K562 (cell line): ENCODE results near the gene CDC45. TPM values are rescaled to one million over a fixed set of nuclear protein-coding genes. Genes with fewer than 3 reads are reported as not detected.
A peak's percentile ranks its signal among the peaks of the same experiment; 100 is the strongest.

Experiments
- BHLHE40 ChIP-seq: IDR thresholded peaks from 2 replicates; pipeline ENCODE4 v1.6.1; 2011; ENCODE audit warnings: low read length, improper control_type of control experiment
- CHD4 ChIP-seq: fragments of 200-600 bp; sonication (generic); IDR thresholded peaks from 3 replicates; pipeline ENCODE4 v1.6.1; 2012; ENCODE audit warnings: low read depth, mild to moderate bottlenecking, mixed read lengths, low read length, inconsistent platforms; ENCODE audit not compliant: insufficient read depth, insufficient replicate concordance, poor library complexity, severe bottlenecking
- ETV5 ChIP-seq: sonication (generic); formaldehyde crosslinking; IDR thresholded peaks from 2 replicates; pipeline ENCODE4 v1.4.0; 2020; ENCODE audit warnings: low read depth, mild to moderate bottlenecking, missing genetic modification reagents
- GTF2F1 ChIP-seq: IDR thresholded peaks from 2 replicates; pipeline ENCODE4 v1.6.1; 2011; ENCODE audit warnings: low read depth, low read length, improper control_type of control experiment
- HDAC1 ChIP-seq, 2 experiments: fragments of 450-650 bp; IDR thresholded peaks; 2 replicates each; pipeline ENCODE4 v1.6.1; 2016 to 2017; ENCODE audit warnings: inconsistent platforms in 1 of 2, mild to moderate bottlenecking in 1 of 2, moderate library complexity in 1 of 2
- HMG20A ChIP-seq: fragments of 450-650 bp; formaldehyde crosslinking; conservative IDR thresholded peaks from 2 replicates; pipeline ENCODE4 v1.4.0; 2020; ENCODE audit warnings: mild to moderate bottlenecking, mixed read lengths
- NR3C1 ChIP-seq: sonication (generic); formaldehyde crosslinking; IDR thresholded peaks from 2 replicates; pipeline ENCODE4 v1.8.1; 2022; ENCODE audit warnings: missing genetic modification reagents
- PHB2 ChIP-seq: fragments of 450-650 bp; IDR thresholded peaks from 2 replicates; pipeline ENCODE4 v1.6.1; 2017; ENCODE audit warnings: low read depth
- SIN3B ChIP-seq: fragments of 450-650 bp; IDR thresholded peaks from 2 replicates; pipeline ENCODE4 v1.6.1; 2017; ENCODE audit warnings: low read depth, mild to moderate bottlenecking, moderate library complexity
- ZNF282 ChIP-seq: sonication (generic); formaldehyde crosslinking; IDR thresholded peaks from 2 replicates; pipeline ENCODE4 v1.8.1; 2023; ENCODE audit warnings: missing genetic modification reagents
- ZNF384 ChIP-seq: IDR thresholded peaks from 2 replicates; pipeline ENCODE4 v1.6.1; 2012; ENCODE audit warnings: low read depth, low read length, improper control_type of control experiment
- ZNF436 ChIP-seq: fragments of 250-450, 450-650 bp; sonication (Bioruptor Pico); formaldehyde crosslinking; IDR thresholded peaks from 2 replicates; pipeline ENCODE4 v1.7.0; 2020; ENCODE audit warnings: mild to moderate bottlenecking
- polyA plus RNA-seq, 8 experiments: library from polyadenylated mRNA; depleted of rRNA in 4 of 8; stranded (reverse) in 5 of 8; unstranded in 3 of 8; fragments of >200 nt; fragmentation: Nextera tagmentation in 2 of 8; fragmentation: Illumina TruSeq in 1 of 8; extraction: Ambion mirVana in 2 of 8; extraction: Trizol in 1 of 8; gene quantifications; 2 replicates each; pipeline versions ENCODE4 v1.2.1 to v1.2.3, GENCODE V29; 2011 to 2014; ENCODE audit warnings: inconsistent platforms in 1 of 8, missing spikeins in 1 of 8
- total RNA-seq, 7 experiments: library from RNA; depleted of rRNA in 6 of 7; stranded (reverse); fragments of >200 nt in 6 of 7; fragmentation: Illumina TruSeq in 2 of 7; extraction: Trizol in 2 of 7; gene quantifications; 2 replicates each; pipeline versions ENCODE4 v1.2.1 to v1.2.3, GENCODE V29; 2011 to 2021; ENCODE audit warnings: low replicate concordance in 1 of 7
- TF ChIP-seq, protein P1 (sequence below): fragments of 250-450 bp; sonication (Bioruptor Pico); IDR thresholded peaks from 2 replicates; pipeline ENCODE4 v1.5.0; 2021
- TF ChIP-seq, protein P2 (sequence below): sonication (generic); formaldehyde crosslinking; IDR thresholded peaks from 2 replicates; pipeline ENCODE4 v1.8.0; 2023; ENCODE audit warnings: mild to moderate bottlenecking, missing genetic modification reagents
- TF ChIP-seq, protein P3 (sequence below): sonication (generic); formaldehyde crosslinking; IDR thresholded peaks from 2 replicates; pipeline ENCODE4 v1.8.0; 2022; ENCODE audit warnings: mild to moderate bottlenecking, missing genetic modification reagents
- TF ChIP-seq, protein P4 (sequence below), 2 experiments: fragments of 450-650 bp; formaldehyde crosslinking in 1 of 2; IDR thresholded peaks; 2 replicates each; pipeline versions ENCODE4 v1.4.0 to v1.6.1; 2014 to 2020; ENCODE audit warnings: mild to moderate bottlenecking in 2 of 2, borderline replicate concordance in 1 of 2, low read depth in 1 of 2

The CDC45 gene
- total and polyA plus RNA-seq, 9 of the 15 experiments (the other 6 are each of a cell fraction or from before 2014, with no cell fraction given) = 251 to 580 (median 410) TPM

DNA sequence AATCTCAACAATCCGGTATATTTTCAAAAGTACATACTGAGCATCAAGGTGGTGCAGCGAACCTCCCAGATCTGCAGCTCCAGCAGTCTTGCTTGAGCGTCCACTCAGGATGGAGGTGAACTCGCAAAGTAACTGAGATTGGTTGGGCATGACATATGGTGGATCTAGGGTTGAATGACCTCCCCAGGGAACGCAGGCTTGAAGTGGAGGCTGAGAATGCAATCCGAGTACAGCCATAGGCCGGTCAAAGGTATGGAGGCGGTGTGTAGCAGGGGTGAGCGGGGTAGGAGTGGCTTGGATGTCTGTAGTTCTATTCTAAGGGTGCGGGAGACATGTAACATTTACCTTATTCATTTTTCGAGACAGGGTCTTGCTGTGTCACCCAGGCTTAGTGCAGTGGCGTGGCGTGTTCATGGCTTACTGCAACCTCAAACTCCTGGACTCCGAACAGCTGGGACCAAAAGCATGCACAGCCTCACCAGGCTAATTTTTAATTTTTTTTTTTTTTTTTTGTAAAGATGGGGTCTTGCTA is 31.6 kb upstream of the CDC45 start (continued):
- TF ChIP-seq, protein P1, sequence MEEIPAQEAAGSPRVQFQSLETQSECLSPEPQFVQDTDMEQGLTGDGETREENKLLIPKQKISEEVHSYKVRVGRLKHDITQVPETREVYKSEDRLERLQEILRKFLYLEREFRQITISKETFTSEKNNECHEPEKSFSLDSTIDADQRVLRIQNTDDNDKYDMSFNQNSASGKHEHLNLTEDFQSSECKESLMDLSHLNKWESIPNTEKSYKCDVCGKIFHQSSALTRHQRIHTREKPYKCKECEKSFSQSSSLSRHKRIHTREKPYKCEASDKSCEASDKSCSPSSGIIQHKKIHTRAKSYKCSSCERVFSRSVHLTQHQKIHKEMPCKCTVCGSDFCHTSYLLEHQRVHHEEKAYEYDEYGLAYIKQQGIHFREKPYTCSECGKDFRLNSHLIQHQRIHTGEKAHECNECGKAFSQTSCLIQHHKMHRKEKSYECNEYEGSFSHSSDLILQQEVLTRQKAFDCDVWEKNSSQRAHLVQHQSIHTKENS (CRISPR knock-in tag) = no peak
- no peak for TF ChIP-seq ETV5 (CRISPR knock-in tag)
- TF ChIP-seq BHLHE40 = no peak
- TF ChIP-seq SIN3B = no peak
- TF ChIP-seq, protein P2, sequence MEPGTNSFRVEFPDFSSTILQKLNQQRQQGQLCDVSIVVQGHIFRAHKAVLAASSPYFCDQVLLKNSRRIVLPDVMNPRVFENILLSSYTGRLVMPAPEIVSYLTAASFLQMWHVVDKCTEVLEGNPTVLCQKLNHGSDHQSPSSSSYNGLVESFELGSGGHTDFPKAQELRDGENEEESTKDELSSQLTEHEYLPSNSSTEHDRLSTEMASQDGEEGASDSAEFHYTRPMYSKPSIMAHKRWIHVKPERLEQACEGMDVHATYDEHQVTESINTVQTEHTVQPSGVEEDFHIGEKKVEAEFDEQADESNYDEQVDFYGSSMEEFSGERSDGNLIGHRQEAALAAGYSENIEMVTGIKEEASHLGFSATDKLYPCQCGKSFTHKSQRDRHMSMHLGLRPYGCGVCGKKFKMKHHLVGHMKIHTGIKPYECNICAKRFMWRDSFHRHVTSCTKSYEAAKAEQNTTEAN (CRISPR knock-in tag) = no peak
- no peak for TF ChIP-seq ZNF384
- no peak for TF ChIP-seq NR3C1 (CRISPR knock-in tag)
- no peak for TF ChIP-seq PHB2
- peak; percentile 6; the same call in 1 of the 2 replicates for TF ChIP-seq ZNF436
- peak in 1 of 2 experiments; percentile 67; a peak in 1 of 4 replicates for TF ChIP-seq HDAC1 (IDR thresholded peaks at IDR 0.05)
- no peak for TF ChIP-seq ZNF282 (CRISPR knock-in tag)
- TF ChIP-seq, protein P3, sequence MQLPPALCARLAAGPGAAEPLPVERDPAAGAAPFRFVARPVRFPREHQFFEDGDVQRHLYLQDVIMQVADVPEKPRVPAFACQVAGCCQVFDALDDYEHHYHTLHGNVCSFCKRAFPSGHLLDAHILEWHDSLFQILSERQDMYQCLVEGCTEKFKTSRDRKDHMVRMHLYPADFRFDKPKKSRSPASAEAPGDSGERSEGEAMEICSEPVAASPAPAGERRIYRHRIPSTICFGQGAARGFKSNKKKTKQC = no peak
- TF ChIP-seq CHD4 = no peak
- 0 out of 2 replicates have a peak, but pooled peaks have one; percentile 42 for TF ChIP-seq HMG20A
- TF ChIP-seq, protein P4, sequence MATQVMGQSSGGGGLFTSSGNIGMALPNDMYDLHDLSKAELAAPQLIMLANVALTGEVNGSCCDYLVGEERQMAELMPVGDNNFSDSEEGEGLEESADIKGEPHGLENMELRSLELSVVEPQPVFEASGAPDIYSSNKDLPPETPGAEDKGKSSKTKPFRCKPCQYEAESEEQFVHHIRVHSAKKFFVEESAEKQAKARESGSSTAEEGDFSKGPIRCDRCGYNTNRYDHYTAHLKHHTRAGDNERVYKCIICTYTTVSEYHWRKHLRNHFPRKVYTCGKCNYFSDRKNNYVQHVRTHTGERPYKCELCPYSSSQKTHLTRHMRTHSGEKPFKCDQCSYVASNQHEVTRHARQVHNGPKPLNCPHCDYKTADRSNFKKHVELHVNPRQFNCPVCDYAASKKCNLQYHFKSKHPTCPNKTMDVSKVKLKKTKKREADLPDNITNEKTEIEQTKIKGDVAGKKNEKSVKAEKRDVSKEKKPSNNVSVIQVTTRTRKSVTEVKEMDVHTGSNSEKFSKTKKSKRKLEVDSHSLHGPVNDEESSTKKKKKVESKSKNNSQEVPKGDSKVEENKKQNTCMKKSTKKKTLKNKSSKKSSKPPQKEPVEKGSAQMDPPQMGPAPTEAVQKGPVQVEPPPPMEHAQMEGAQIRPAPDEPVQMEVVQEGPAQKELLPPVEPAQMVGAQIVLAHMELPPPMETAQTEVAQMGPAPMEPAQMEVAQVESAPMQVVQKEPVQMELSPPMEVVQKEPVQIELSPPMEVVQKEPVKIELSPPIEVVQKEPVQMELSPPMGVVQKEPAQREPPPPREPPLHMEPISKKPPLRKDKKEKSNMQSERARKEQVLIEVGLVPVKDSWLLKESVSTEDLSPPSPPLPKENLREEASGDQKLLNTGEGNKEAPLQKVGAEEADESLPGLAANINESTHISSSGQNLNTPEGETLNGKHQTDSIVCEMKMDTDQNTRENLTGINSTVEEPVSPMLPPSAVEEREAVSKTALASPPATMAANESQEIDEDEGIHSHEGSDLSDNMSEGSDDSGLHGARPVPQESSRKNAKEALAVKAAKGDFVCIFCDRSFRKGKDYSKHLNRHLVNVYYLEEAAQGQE (IDR thresholded peaks at IDR 0.05; ENCODE audit: borderline replicate concordance) = no peak
- TF ChIP-seq, protein P4 (CRISPR knock-in tag; IDR thresholded peaks at IDR 0.05; ENCODE audit: low read depth) = 0 out of 2 replicates have a peak, but pooled peaks have one; percentile 50
- TF ChIP-seq GTF2F1 = 0 out of 2 replicates have a peak, but pooled peaks have one; percentile 67
